A549 (cell line): Measurements from ENCODE around the gene CSE1L. TPM values are rescaled to one million over a fixed set of nuclear protein-coding genes. Genes with fewer than 3 reads are reported as not detected.
A peak's percentile ranks its signal among the peaks of the same experiment; 100 is the strongest.

Source experiments
- ATAC-seq, 2 experiments: fragments of 200-7000 bp in 1 of 2; fragments of >200 bp in 1 of 2; cut with Nextera tagmentation in 1 of 2; cut with Tn5 transposase in 1 of 2; 3 replicates each; pipeline versions ENCODE4 v1.8.0 to v1.9.1; 2018 to 2020; ENCODE audit warnings: mild to moderate bottlenecking in 1 of 2, moderate library complexity in 1 of 2
- CTCF ChIA-PET: fragments of 300-600 bp; sonication (Branson Sonifier 250); formaldehyde crosslinking; extraction: SDS; loops from one replicate; lab custom pipeline; 2021; ENCODE audit warnings: antibody characterized with exemption, inconsistent platforms; lab: Yijun Ruan, JAX
- POLR2A ChIA-PET: fragments of 350-600 bp; formaldehyde crosslinking; extraction: SDS; loops from one replicate; lab custom pipeline; 2021; ENCODE audit warnings: antibody characterized with exemption, inconsistent platforms; lab: Yijun Ruan, JAX
- DNase-seq, 2 experiments: peaks; one replicate each; pipeline versions ENCODE4 v3.0.0 to v3.0.0-alpha.2; 2011 to 2016; ENCODE audit warnings: low read depth in 1 of 2, low spot score in 1 of 2
- FAIRE-seq: peaks from 2 replicates; lab custom pipeline; 2011; peaks lifted over from hg19 to GRCh38; lab: Jason Lieb, UNC
- H3K27ac ChIP-seq, 2 experiments: fragments of >200 bp; sonication (Bioruptor Twin); formaldehyde crosslinking; 3 replicates each; pipeline ENCODE4 v1.5.1; 2016 to 2017
- H3K4me1 ChIP-seq: fragments of >200 bp; sonication (Bioruptor Twin); formaldehyde crosslinking; 3 replicates; pipeline ENCODE4 v1.6.1; 2016
- H3K4me2 ChIP-seq: fragments of >200 bp; sonication (Bioruptor Twin); formaldehyde crosslinking; 3 replicates; pipeline ENCODE4 v1.6.1; 2016
- H3K4me3 ChIP-seq: fragments of >200 bp; sonication (Bioruptor Twin); formaldehyde crosslinking; 3 replicates; pipeline ENCODE4 v1.5.1; 2016
- H3K9me3 ChIP-seq: fragments of >200 bp; sonication (Bioruptor Twin); formaldehyde crosslinking; 3 replicates; pipeline ENCODE4 v1.6.1; 2016
- BHLHE40 ChIP-seq: IDR thresholded peaks from 2 replicates; pipeline ENCODE4 v1.6.1; 2012; ENCODE audit warnings: low read depth, low read length, inconsistent platforms
- CBX2 ChIP-seq: fragments of 200-600 bp; sonication (generic); IDR thresholded peaks from 2 replicates; pipeline ENCODE4 v1.6.1; 2016; ENCODE audit warnings: low read depth, mild to moderate bottlenecking, borderline replicate concordance
- CHD2 ChIP-seq: fragments of 150-350 bp; IDR thresholded peaks from 2 replicates; pipeline ENCODE4 v1.6.1; 2014; ENCODE audit warnings: low read length; ENCODE audit not compliant: partially characterized antibody
- E2F6 ChIP-seq: IDR thresholded peaks from 2 replicates; pipeline ENCODE4 v1.6.1; 2012; ENCODE audit warnings: low read depth, borderline replicate concordance
- EP300 ChIP-seq, 2 experiments: fragments of >200 bp; sonication (Bioruptor Twin); formaldehyde crosslinking; IDR thresholded peaks; 2 replicates in 1 of 2; 3 replicates in 1 of 2; pipeline ENCODE4 v1.6.1; 2016 to 2017
- FOSL2 ChIP-seq, 2 experiments: fragments of 450-650 bp in 1 of 2; fragments of >200 bp in 1 of 2; sonication (Bioruptor Twin) in 1 of 2; formaldehyde crosslinking; IDR thresholded peaks; 2 replicates each; pipeline versions ENCODE4 v1.5.0 to v1.6.1; 2016 to 2020; ENCODE audit warnings: mild to moderate bottlenecking in 1 of 2, moderate library complexity in 1 of 2
- FOXS1 ChIP-seq: fragments of 250-450 bp; sonication (Bioruptor Pico); IDR thresholded peaks from 2 replicates; pipeline ENCODE4 v1.5.0; 2020; ENCODE audit warnings: mild to moderate bottlenecking, moderate library complexity
- HOXA7 ChIP-seq: fragments of 250-450 bp; sonication (Bioruptor Pico); IDR thresholded peaks from 2 replicates; pipeline ENCODE4 v1.5.0; 2020; ENCODE audit warnings: mild to moderate bottlenecking, moderate library complexity
- MAZ ChIP-seq: fragments of 150-350 bp; IDR thresholded peaks from 2 replicates; pipeline ENCODE4 v1.6.1; 2014; ENCODE audit warnings: antibody characterized with exemption, low read depth, low read length, borderline replicate concordance
- MYC ChIP-seq: IDR thresholded peaks from 2 replicates; pipeline ENCODE4 v1.6.1; 2012; ENCODE audit warnings: mild to moderate bottlenecking, inconsistent platforms, low read length, improper control_type of control experiment, borderline replicate concordance
- NPAS2 ChIP-seq: fragments of 250-450 bp; sonication (Bioruptor Pico); IDR thresholded peaks from 2 replicates; pipeline ENCODE4 v1.8.0; 2022; ENCODE audit warnings: mild to moderate bottlenecking, moderate library complexity, borderline replicate concordance
- RCOR1 ChIP-seq: fragments of 150-350 bp; IDR thresholded peaks from 2 replicates; pipeline ENCODE4 v1.6.1; 2014; ENCODE audit warnings: antibody characterized with exemption, low read length, low read depth
- REST ChIP-seq: fragments of 200-600 bp; sonication (generic); IDR thresholded peaks from 2 replicates; pipeline ENCODE4 v1.6.1; 2016; ENCODE audit warnings: antibody characterized with exemption, mild to moderate bottlenecking, moderate library complexity
- SMC3 ChIP-seq: fragments of >200 bp; sonication (Bioruptor Twin); formaldehyde crosslinking; IDR thresholded peaks from 3 replicates; pipeline ENCODE4 v1.6.1; 2018; ENCODE audit warnings: inconsistent platforms
- ZFP36 ChIP-seq: fragments of 450-650 bp; IDR thresholded peaks from 2 replicates; pipeline ENCODE4 v1.6.1; 2014; ENCODE audit warnings: borderline replicate concordance; ENCODE audit not compliant: partially characterized antibody
- WGBS: methylation state at CpG from one replicate; pipeline ENCODE4 v1.1.6; 2017; ENCODE audit errors: missing lambda C conversion rate; 5-methylcytosine and 5-hydroxymethylcytosine counted together
- polyA plus RNA-seq, 4 experiments: library from polyadenylated mRNA; depleted of rRNA in 3 of 4; stranded (reverse); fragments of >200 nt; fragmentation: RNase III in 1 of 4; extraction: RNeasy Plus Mini Kit Qiagen cat#74134 plus additional on column Dnase treatment in 1 of 4; gene quantifications; 2 replicates in 3 of 4; 3 replicates in 1 of 4; pipeline ENCODE4 v1.2.3, GENCODE V29; 2011 to 2017
- TF ChIP-seq, protein P1 (sequence below): IDR thresholded peaks from 2 replicates; pipeline ENCODE4 v1.6.1; 2012
- TF ChIP-seq, protein P2 (sequence below): fragments of >200 bp; sonication (Bioruptor Twin); formaldehyde crosslinking; IDR thresholded peaks from 2 replicates; pipeline ENCODE4 v1.6.1; 2016

The CSE1L gene
- polyA plus RNA-seq, 2 of the 4 experiments (the other 2 are of a cell fraction), result 116 to 125 TPM

- TF ChIP-seq RCOR1 (no peak), MAZ (no peak), BHLHE40 (no peak)
Observed at GRCh38 chr20:49039854-49040253, 6.3 kb upstream of the CSE1L start (continued).

- no peak overlapping the region for H3K4me3 ChIP-seq
- DNase-seq, result no peak
- no peak for TF ChIP-seq SMC3
- TF ChIP-seq EP300 (IDR thresholded peaks at IDR 0.05), result no peak
- no peak for TF ChIP-seq CBX2
- TF ChIP-seq FOSL2 (IDR thresholded peaks at IDR 0.05), result no peak
- no peak for TF ChIP-seq FOSL2 (CRISPR knock-in tag; IDR thresholded peaks at IDR 0.05)
- no peak for TF ChIP-seq ZFP36
- no peak for TF ChIP-seq REST
- no peak for TF ChIP-seq MYC
- no peak for TF ChIP-seq RCOR1
- no peak for TF ChIP-seq HOXA7 (CRISPR knock-in tag)
- TF ChIP-seq E2F6, result no peak
- TF ChIP-seq CHD2, result no peak
- TF ChIP-seq FOXS1, result no peak
- TF ChIP-seq, all 56 proteins: peak for 0
- 91% methylated on average over 5 of the region's 5 CpGs for WGBS
- Histone ChIP-seq H3K27ac (no peak overlapping the region), H3K4me1 (peaks cover 9% of the 10 kb centered on the region), H3K4me2 (no peak overlapping the region), H3K9me3 (no peaks in the 10 kb centered on the region)
- ATAC-seq (no peak), FAIRE-seq (no peak)
- ChIA-PET POLR2A (no interaction called here), CTCF (no interaction called here)
Observed at GRCh38 chr20:49043000-49043399, 3.1 kb upstream of the CSE1L start.

DNA sequence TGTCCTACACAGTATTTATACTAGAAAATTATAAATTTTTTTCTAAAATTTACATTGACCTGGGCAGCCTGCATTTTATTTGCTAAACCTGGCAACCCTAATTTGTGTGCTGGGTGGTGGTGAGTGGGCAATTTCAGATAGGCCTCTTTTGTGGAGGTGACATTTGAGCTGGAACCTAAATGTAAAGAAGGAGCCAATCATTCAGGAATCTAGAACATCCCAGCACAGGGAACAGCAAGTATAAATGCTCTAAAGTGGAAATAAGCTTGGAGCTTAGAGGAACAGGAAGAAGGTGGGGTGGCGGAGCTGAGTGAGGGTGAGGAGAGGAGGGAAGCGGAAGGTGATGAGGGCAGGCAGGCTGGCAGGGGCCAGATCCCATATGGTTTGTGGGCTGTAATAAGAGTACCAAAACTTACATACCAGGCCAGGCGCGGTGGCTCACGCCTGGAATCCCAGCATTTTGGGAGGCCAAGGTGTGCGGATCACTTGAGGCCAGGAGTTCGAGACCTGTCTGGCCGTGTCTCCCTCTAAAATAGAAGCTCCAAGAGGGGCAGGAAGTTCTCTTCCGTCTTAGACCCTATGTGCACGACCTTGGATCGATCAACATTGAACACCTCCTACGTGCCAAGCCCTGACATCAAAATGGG is 549 bp upstream of the CSE1L start:
- peak overlapping the region; percentile 86 to 98 for H3K27ac ChIP-seq
- POLR2A ChIA-PET, result interaction anchor here (0.9 to 1.8 kb wide), 5 partner anchors 8 to 234 kb away, joined by 3 to 8 read pairs (median 5); partner anchors contain the start of gene DDX27
- DNase-seq (no peak), ATAC-seq (peak; percentile 4 to 5; a peak in 2 of 6 replicates), FAIRE-seq (no peak)
- CTCF ChIA-PET, result interaction anchor here (1.4 to 1.6 kb wide), 3 partner anchors 8 to 18 kb away, joined by 3 to 4 read pairs (median 4); no protein-coding TSS in a partner anchor
- H3K4me1 ChIP-seq, result peaks cover 17% of the 10 kb centered on the region
- H3K9me3 ChIP-seq, result no peaks in the 10 kb centered on the region
- 17% methylated on average over 12 of the region's 12 CpGs for WGBS
- peak overlapping the region; percentile 73 for H3K4me2 ChIP-seq
- H3K4me3 ChIP-seq, result peak overlapping the region; percentile 73
- TF ChIP-seq, protein P1, sequence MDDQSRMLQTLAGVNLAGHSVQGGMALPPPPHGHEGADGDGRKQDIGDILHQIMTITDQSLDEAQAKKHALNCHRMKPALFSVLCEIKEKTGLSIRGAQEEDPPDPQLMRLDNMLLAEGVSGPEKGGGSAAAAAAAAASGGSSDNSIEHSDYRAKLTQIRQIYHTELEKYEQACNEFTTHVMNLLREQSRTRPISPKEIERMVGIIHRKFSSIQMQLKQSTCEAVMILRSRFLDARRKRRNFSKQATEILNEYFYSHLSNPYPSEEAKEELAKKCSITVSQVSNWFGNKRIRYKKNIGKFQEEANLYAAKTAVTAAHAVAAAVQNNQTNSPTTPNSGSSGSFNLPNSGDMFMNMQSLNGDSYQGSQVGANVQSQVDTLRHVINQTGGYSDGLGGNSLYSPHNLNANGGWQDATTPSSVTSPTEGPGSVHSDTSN, result no peak
- TF ChIP-seq, protein P2, sequence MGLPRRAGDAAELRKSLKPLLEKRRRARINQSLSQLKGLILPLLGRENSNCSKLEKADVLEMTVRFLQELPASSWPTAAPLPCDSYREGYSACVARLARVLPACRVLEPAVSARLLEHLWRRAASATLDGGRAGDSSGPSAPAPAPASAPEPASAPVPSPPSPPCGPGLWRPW, result no peak
- TF ChIP-seq HOXA7 (CRISPR knock-in tag) (0 out of 2 replicates have a peak, but pooled peaks have one; percentile 21), NPAS2 (CRISPR knock-in tag) (no peak)
